Astrocyte (in vitro differentiated cells and primary cell): ENCODE measurements around the gene C15orf39. TPM values are rescaled to one million over a fixed set of nuclear protein-coding genes. Genes with fewer than 3 reads are reported as not detected.

Source experiments
- DNase-seq: peaks from one replicate; pipeline ENCODE4 v3.0.0-alpha.2; 2010; ENCODE audit warnings: low read depth
- FAIRE-seq: peaks from 2 replicates; lab custom pipeline; 2011; peaks lifted over from hg19 to GRCh38; lab: Jason Lieb, UNC
- H2AFZ ChIP-seq: 2 replicates; pipeline ENCODE4 v1.6.0; 2012; ENCODE audit warnings: low read depth, low read length, inconsistent platforms
- H3K27ac ChIP-seq: 2 replicates; pipeline ENCODE4 v1.5.1; 2011; ENCODE audit warnings: low read depth, low read length, inconsistent platforms
- H3K27me3 ChIP-seq: 2 replicates; pipeline ENCODE4 v1.6.0; 2011; ENCODE audit warnings: low read length, inconsistent platforms; ENCODE audit not compliant: insufficient read depth
- H3K36me3 ChIP-seq: 2 replicates; pipeline ENCODE4 v1.5.1; 2011; ENCODE audit warnings: low read length, inconsistent platforms; ENCODE audit not compliant: insufficient read depth
- H3K4me1 ChIP-seq: 2 replicates; pipeline ENCODE4 v1.5.1; 2011; ENCODE audit warnings: low read length, inconsistent platforms; ENCODE audit not compliant: insufficient read depth
- H3K4me2 ChIP-seq: 2 replicates; pipeline ENCODE4 v1.6.0; 2012; ENCODE audit warnings: low read length, inconsistent platforms
- H3K4me3 ChIP-seq: 2 replicates; pipeline ENCODE4 v1.5.1; 2011; ENCODE audit warnings: low read depth, mild to moderate bottlenecking, low read length, inconsistent platforms; ENCODE audit not compliant: insufficient read depth
- H3K79me2 ChIP-seq: 2 replicates; pipeline ENCODE4 v1.6.0; 2012; ENCODE audit warnings: mild to moderate bottlenecking, low read length, inconsistent platforms; ENCODE audit not compliant: insufficient read depth
- H3K9ac ChIP-seq: 2 replicates; pipeline ENCODE4 v1.6.0; 2012; ENCODE audit warnings: mild to moderate bottlenecking, low read length, inconsistent platforms
- H3K9me3 ChIP-seq: 2 replicates; pipeline ENCODE4 v1.5.1; 2012; ENCODE audit warnings: low read depth, mild to moderate bottlenecking, low read length, inconsistent platforms; ENCODE audit not compliant: insufficient read depth
- H4K20me1 ChIP-seq: 2 replicates; pipeline ENCODE4 v1.6.0; 2012; ENCODE audit warnings: low read length, inconsistent platforms; ENCODE audit not compliant: insufficient read depth
- H3K27ac Mint-ChIP-seq: one replicate; pipeline ENCODE4 v1.8.0; 2021; ENCODE audit warnings: mild to moderate bottlenecking, mixed read lengths; ENCODE audit not compliant: unreplicated experiment
- H3K27me3 Mint-ChIP-seq: one replicate; pipeline ENCODE4 v1.8.0; 2021; ENCODE audit warnings: low read depth, mixed read lengths; ENCODE audit not compliant: unreplicated experiment
- H3K36me3 Mint-ChIP-seq: one replicate; pipeline ENCODE4 v1.8.0; 2021; ENCODE audit warnings: low read depth, mixed read lengths; ENCODE audit not compliant: unreplicated experiment
- H3K4me1 Mint-ChIP-seq: one replicate; pipeline ENCODE4 v1.8.0; 2021; ENCODE audit warnings: low read depth, mixed read lengths; ENCODE audit not compliant: unreplicated experiment
- H3K4me3 Mint-ChIP-seq: one replicate; pipeline ENCODE4 v1.8.0; 2021; ENCODE audit warnings: mild to moderate bottlenecking, moderate library complexity, mixed read lengths; ENCODE audit not compliant: unreplicated experiment
- H3K9me3 Mint-ChIP-seq: one replicate; pipeline ENCODE4 v1.8.0; 2021; ENCODE audit warnings: mild to moderate bottlenecking, mixed read lengths; ENCODE audit not compliant: unreplicated experiment
- EZH2 ChIP-seq: IDR thresholded peaks from 2 replicates; pipeline ENCODE4 v1.6.1; 2012; ENCODE audit warnings: mild to moderate bottlenecking, low read length, inconsistent platforms; ENCODE audit not compliant: insufficient read depth
- total RNA-seq: library from RNA; stranded (reverse); gene quantifications from 2 replicates; pipeline ENCODE4 v1.2.1, GENCODE V29; 2021
- TF ChIP-seq, protein P1 (sequence below): IDR thresholded peaks from 2 replicates; pipeline ENCODE4 v1.5.1; 2011; ENCODE audit warnings: low read depth, mild to moderate bottlenecking, inconsistent platforms, low read length, moderate library complexity; ENCODE audit not compliant: insufficient read depth

Gene C15orf39
- total RNA-seq, 1 donor from 2014 or later, result 21.8 TPM

DNA sequence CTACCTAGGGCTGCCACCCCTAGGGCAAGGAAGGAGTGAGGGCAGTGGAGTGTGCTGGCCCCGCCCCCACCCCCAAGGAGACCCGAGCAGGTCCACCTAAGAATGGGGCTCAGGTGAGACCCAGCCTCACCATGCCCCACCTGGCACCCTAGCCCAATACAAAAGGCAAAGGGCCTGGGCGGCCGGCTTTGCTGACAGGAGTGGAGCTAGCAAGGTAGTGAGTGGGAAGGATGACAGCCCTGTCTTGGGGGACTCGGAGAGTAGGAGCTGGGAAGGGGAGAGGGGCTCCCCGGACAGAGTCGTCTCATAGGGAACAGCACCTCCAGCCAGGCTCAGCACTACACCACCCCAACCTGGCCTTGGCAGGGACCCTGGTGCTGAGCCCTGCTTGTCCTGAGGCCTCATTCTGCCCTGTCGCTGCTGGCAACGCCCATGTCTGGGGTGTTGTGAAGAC lies 12.1 kb downstream of the C15orf39 start:
- no peaks in the 10 kb centered on the region for H3K9me3 ChIP-seq
- H3K27ac Mint-ChIP-seq, result no peak overlapping the region
- peaks cover 3% of the 10 kb centered on the region for H3K27me3 Mint-ChIP-seq

DNA sequence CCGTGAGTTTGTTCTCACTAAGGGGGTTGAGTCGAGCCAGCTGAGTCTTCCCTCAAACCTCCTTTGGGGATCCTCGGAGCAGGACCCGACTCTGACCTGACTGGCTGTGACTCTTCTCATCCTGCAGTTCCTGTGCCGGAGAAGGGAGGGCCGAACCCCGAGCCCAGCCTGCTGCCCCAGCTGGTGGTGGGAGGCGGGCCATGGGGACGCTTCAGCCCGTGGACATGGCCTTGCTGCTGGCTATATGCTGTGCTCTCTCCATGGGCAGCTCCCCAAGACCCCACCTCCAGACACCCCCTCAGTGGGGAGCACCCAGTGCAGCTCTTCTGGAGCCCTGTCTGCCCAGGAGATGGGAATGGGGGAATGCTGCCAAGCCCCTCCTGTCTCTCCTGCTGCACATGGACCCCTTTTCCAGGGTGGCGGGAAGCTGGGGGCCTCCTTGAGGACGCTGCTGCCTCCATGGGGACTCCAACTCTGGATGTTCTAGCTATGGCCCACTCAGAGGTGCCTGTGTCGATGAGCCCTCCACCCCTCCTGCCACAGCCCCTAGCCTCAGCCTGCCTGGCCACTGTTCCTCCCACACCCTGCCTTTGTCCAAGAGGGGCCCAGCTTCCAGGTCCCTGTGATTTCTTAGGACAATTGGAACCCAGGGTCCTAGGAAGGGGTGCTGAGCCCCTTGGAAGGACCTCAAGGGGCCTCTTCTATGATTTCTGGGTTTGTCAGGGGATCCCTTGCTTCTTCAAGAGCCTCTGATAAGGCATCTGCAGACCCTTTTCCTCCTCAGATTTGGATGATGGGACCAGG lies 12.8 kb downstream of the C15orf39 start:
- no peak overlapping the region for H2AFZ ChIP-seq
- no peaks in the 10 kb centered on the region for H3K4me1 ChIP-seq

More for the DNA sequence above, 12.1 kb downstream of the C15orf39 start:
- peaks cover 5% of the 10 kb centered on the region for H3K36me3 Mint-ChIP-seq
- no peak overlapping the region for H3K4me3 Mint-ChIP-seq
- no peaks in the 10 kb centered on the region for H3K27me3 ChIP-seq
- H3K4me2 ChIP-seq, result no peak overlapping the region
- peaks cover 48% of the 10 kb centered on the region for H4K20me1 ChIP-seq
- H3K9ac ChIP-seq, result no peak overlapping the region
- H3K79me2 ChIP-seq, result peaks cover 19% of the 10 kb centered on the region
- no peaks in the 10 kb centered on the region for H3K4me1 Mint-ChIP-seq
- peaks cover 7% of the 10 kb centered on the region for H3K36me3 ChIP-seq
- H3K9me3 Mint-ChIP-seq, result no peaks in the 10 kb centered on the region
- FAIRE-seq (no peak), DNase-seq (no peak)
- H2AFZ ChIP-seq, result no peak overlapping the region
- TF ChIP-seq, protein P1, sequence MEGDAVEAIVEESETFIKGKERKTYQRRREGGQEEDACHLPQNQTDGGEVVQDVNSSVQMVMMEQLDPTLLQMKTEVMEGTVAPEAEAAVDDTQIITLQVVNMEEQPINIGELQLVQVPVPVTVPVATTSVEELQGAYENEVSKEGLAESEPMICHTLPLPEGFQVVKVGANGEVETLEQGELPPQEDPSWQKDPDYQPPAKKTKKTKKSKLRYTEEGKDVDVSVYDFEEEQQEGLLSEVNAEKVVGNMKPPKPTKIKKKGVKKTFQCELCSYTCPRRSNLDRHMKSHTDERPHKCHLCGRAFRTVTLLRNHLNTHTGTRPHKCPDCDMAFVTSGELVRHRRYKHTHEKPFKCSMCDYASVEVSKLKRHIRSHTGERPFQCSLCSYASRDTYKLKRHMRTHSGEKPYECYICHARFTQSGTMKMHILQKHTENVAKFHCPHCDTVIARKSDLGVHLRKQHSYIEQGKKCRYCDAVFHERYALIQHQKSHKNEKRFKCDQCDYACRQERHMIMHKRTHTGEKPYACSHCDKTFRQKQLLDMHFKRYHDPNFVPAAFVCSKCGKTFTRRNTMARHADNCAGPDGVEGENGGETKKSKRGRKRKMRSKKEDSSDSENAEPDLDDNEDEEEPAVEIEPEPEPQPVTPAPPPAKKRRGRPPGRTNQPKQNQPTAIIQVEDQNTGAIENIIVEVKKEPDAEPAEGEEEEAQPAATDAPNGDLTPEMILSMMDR, result no peak
- no peak for TF ChIP-seq EZH2
- H3K4me1 ChIP-seq, result no peaks in the 10 kb centered on the region
- no peak overlapping the region for H3K4me3 ChIP-seq
- no peak overlapping the region for H3K27ac ChIP-seq

More for the DNA sequence above, 12.8 kb downstream of the C15orf39 start:
- Histone ChIP-seq H3K27ac (no peak overlapping the region), H3K9me3 (no peaks in the 10 kb centered on the region), H3K79me2 (peaks cover 12% of the 10 kb centered on the region), H3K27me3 (no peaks in the 10 kb centered on the region), H3K36me3 (peaks cover 3% of the 10 kb centered on the region), H3K9ac (no peak overlapping the region), H3K4me2 (no peak overlapping the region), H4K20me1 (peaks cover 41% of the 10 kb centered on the region), H3K4me3 (no peak overlapping the region)
- H3K4me1 Mint-ChIP-seq, result no peaks in the 10 kb centered on the region
- H3K27me3 Mint-ChIP-seq, result peaks cover 6% of the 10 kb centered on the region
- H3K4me3 Mint-ChIP-seq, result no peak overlapping the region
- H3K27ac Mint-ChIP-seq, result no peak overlapping the region
- FAIRE-seq, result no peak
- H3K36me3 Mint-ChIP-seq, result peaks cover 2% of the 10 kb centered on the region
- no peak for DNase-seq
- no peak for TF ChIP-seq EZH2
- TF ChIP-seq, protein P1, result no peak
- H3K9me3 Mint-ChIP-seq, result no peaks in the 10 kb centered on the region
